RCC 7860 (cell line): ENCODE results near the gene ENAH.

ENCODE experiments used
- DNase-seq: peaks from one replicate; pipeline ENCODE4 v3.0.0-alpha.2; 2015; ENCODE audit warnings: low spot score
- FAIRE-seq: peaks from 2 replicates; lab custom pipeline; 2012; peaks lifted over from hg19 to GRCh38; lab: Jason Lieb, UNC

The ENAH gene

GRCh38 chr1:225573216-225573615, 79.7 kb downstream of the ENAH start:
- FAIRE-seq (no peak), DNase-seq (no peak)

- DNase-seq, result no peak
- no peak for FAIRE-seq
These were observed 80.5 kb downstream of the ENAH start for GRCh38 chr1:225572422-225572821.

- FAIRE-seq, result no peak
- DNase-seq, result no peak
These were observed 85.1 kb downstream of the ENAH start for GRCh38 chr1:225567789-225568188.

GRCh38 chr1:225565847-225566246, 87.1 kb downstream of the ENAH start:
- no peak for FAIRE-seq
- no peak for DNase-seq

- DNase-seq (no peak), FAIRE-seq (no peak)
These were observed 91.2 kb downstream of the ENAH start for GRCh38 chr1:225561675-225562074.

- DNase-seq (no peak), FAIRE-seq (no peak)
These were observed 93.0 kb downstream of the ENAH start for GRCh38 chr1:225559902-225560301.

- FAIRE-seq (no peak), DNase-seq (no peak)
These were observed 93.6 kb downstream of the ENAH start for GRCh38 chr1:225559326-225559725.

GRCh38 chr1:225556694-225557093, 96.2 kb downstream of the ENAH start:
- DNase-seq (no peak), FAIRE-seq (no peak)

GRCh38 chr1:225555821-225556220, 97.1 kb downstream of the ENAH start:
- FAIRE-seq, result no peak
- no peak for DNase-seq

GRCh38 chr1:225554216-225554812, 98.6 kb downstream of the ENAH start:
- peak; percentile 27 for DNase-seq
- FAIRE-seq, result peak; percentile 82

GRCh38 chr1:225549821-225550220, 103.1 kb downstream of the ENAH start:
- DNase-seq, result no peak
- FAIRE-seq, result no peak

GRCh38 chr1:225548140-225548857, 104.6 kb downstream of the ENAH start:
- FAIRE-seq, result no peak
- no peak for DNase-seq

- no peak for DNase-seq
- FAIRE-seq, result no peak
These were observed 107.3 kb downstream of the ENAH start for GRCh38 chr1:225545649-225546048.

GRCh38 chr1:225544924-225545323, 108.0 kb downstream of the ENAH start:
- no peak for DNase-seq
- FAIRE-seq, result no peak

- DNase-seq, result no peak
- FAIRE-seq, result no peak
These were observed 108.7 kb downstream of the ENAH start for GRCh38 chr1:225544263-225544662.

GRCh38 chr1:225543350-225543749, 109.6 kb downstream of the ENAH start:
- DNase-seq (no peak), FAIRE-seq (no peak)

- FAIRE-seq, result no peak
These were observed 111.5 kb downstream of the ENAH start for GRCh38 chr1:225541383-225541782.

GRCh38 chr1:225539575-225539974, 113.3 kb downstream of the ENAH start:
- DNase-seq (no peak), FAIRE-seq (no peak)

More at GRCh38 chr1:225541383-225541782, 111.5 kb downstream of the ENAH start:
- no peak for DNase-seq

GRCh38 chr1:225539069-225539468, 113.9 kb downstream of the ENAH start:
- no peak for FAIRE-seq
- DNase-seq, result no peak

GRCh38 chr1:225537554-225538251, 115.2 kb downstream of the ENAH start:
- no peak for DNase-seq
- no peak for FAIRE-seq

GRCh38 chr1:225535280-225535679, 117.6 kb downstream of the ENAH start:
- DNase-seq, result no peak
- FAIRE-seq, result no peak

GRCh38 chr1:225534772-225535171, 118.2 kb downstream of the ENAH start:
- no peak for FAIRE-seq
- DNase-seq, result no peak
